Body of pancreas (tissue), 4 donors: ENCODE data around the gene SMIM36. TPM values are rescaled to one million over a fixed set of nuclear protein-coding genes. Genes with fewer than 3 reads are reported as not detected.

ENCODE experiments used
- ATAC-seq: fragments of 150-250 bp; one replicate; pipeline ENCODE4 v1.9.1; 2016
- DNase-seq, 4 donors: peaks; one replicate each; pipeline ENCODE4 v3.0.0-alpha.2; 2019
- H3K27ac ChIP-seq, 4 donors: fragments of 200-600 bp; sonication (generic); 1 replicate in 3 of 4; 2 replicates in 1 of 4; pipeline versions ENCODE4 v1.5.1 to v1.6.1; 2016 to 2019; ENCODE audit warnings: mild to moderate bottlenecking in 1 of 4, mixed read lengths in 1 of 4, moderate library complexity in 1 of 4
- H3K27me3 ChIP-seq, 2 donors: fragments of 200-600 bp; sonication (generic); one replicate each; pipeline ENCODE4 v1.6.0; 2016; ENCODE audit warnings: mild to moderate bottlenecking in 1 of 2
- H3K36me3 ChIP-seq, 2 donors: fragments of 200-600 bp; sonication (generic); replicated peaks in 1 of 2; 2 replicates each; pipeline ENCODE4 v1.5.1; 2016; ENCODE audit warnings: low read depth in 2 of 2; ENCODE audit not compliant: insufficient read depth in 1 of 2
- H3K4me1 ChIP-seq: fragments of 200-600 bp; sonication (generic); one replicate; pipeline ENCODE4 v1.6.0; 2016
- H3K4me3 ChIP-seq, 2 donors: fragments of 200-600 bp; sonication (generic); 1 replicate in 1 of 2; 2 replicates in 1 of 2; pipeline ENCODE4 v1.5.1; 2016 to 2019
- H3K9me3 ChIP-seq, 3 donors: fragments of 200-600 bp; sonication (generic); 1 replicate in 2 of 3; 2 replicates in 1 of 3; pipeline ENCODE4 v1.5.1; 2016
- CTCF ChIP-seq, 7 experiments: fragments of 450-650 bp in 4 of 7; fragments of 200-600 bp in 3 of 7; sonication (generic) in 3 of 7; IDR thresholded peaks; one replicate each; pipeline ENCODE4 v1.5.1; 2016 to 2019; ENCODE audit warnings: antibody characterized with exemption in 7 of 7
- POLR2A ChIP-seq, 3 donors: fragments of 450-650 bp; IDR thresholded peaks; one replicate each; pipeline ENCODE4 v1.6.1; 2016; ENCODE audit warnings: antibody characterized with exemption in 3 of 3, mild to moderate bottlenecking in 2 of 3
- WGBS, 2 donors: methylation state at CpG; one replicate each; pipeline ENCODE4 v1.1.5; 2017; 5-methylcytosine and 5-hydroxymethylcytosine counted together
- intact Hi-C: fragments of 100-400 bp; cut with DNase I; formaldehyde crosslinking; loops from one replicate; pipeline ENCODE4 v1.15.1; 2023
- total RNA-seq, 2 donors: library from RNA; depleted of rRNA; stranded (reverse); fragments of >200 nt; gene quantifications; one replicate each; pipeline ENCODE4 v1.1.0, GENCODE V29; 2016

The SMIM36 gene
- not detected for total RNA-seq

GRCh38 chr17:55510986-55511721 lies at the start of gene SMIM36:
SMIM36 (minus strand) TSS chr17:55511452.
- ATAC-seq: no peak

GRCh38 chr17:55555772-55556171 lies 44.5 kb upstream of the SMIM36 start:
- intact Hi-C loops: no loop called here
- Histone ChIP-seq H3K4me1 (no peaks in the 10 kb centered on the region), H3K9me3 (no peaks in the 10 kb centered on the region), H3K4me3 (no peak overlapping the region), H3K36me3 (no peaks in the 10 kb centered on the region), H3K27ac (no peak overlapping the region), H3K27me3 (no peaks in the 10 kb centered on the region)
- DNase-seq (no peak), ATAC-seq (no peak)
- TF ChIP-seq POLR2A (IDR thresholded peaks at IDR 0.05): no peak
- TF ChIP-seq CTCF (IDR thresholded peaks at IDR 0.05): no peak
- WGBS, 2 donors: 67 to 81% methylated on average over 6 to 8 of the region's 8 CpGs

More at GRCh38 chr17:55510986-55511721, at the start of gene SMIM36:
- no peak within 1 kb of the TSS for H3K27ac ChIP-seq
- no peak for DNase-seq
- no peaks in the 10 kb centered on the region for H3K27me3 ChIP-seq
- intact Hi-C loops: loop anchor here (10.0 kb wide), 1 partner anchor 146 kb away; no protein-coding TSS in a partner anchor
- H3K4me1 ChIP-seq: peaks cover 6% of the 10 kb centered on the region
- no peaks in the 10 kb centered on the region for H3K9me3 ChIP-seq
- no peak within 1 kb of the TSS for H3K4me3 ChIP-seq
- TF ChIP-seq POLR2A (IDR thresholded peaks at IDR 0.05) (no peak), CTCF (IDR thresholded peaks at IDR 0.05) (no peak)
- WGBS, 2 donors: 70 to 80% methylated on average over 18 of the region's 18 CpGs
- no peaks in the 10 kb centered on the region for H3K36me3 ChIP-seq

GRCh38 chr17:55549140-55549539 lies 37.9 kb upstream of the SMIM36 start:
- no peaks in the 10 kb centered on the region for H3K4me1 ChIP-seq
- intact Hi-C loops: no loop called here
- 31 to 36% methylated on average over 2 of the region's 2 CpGs for WGBS, 2 donors
- no peaks in the 10 kb centered on the region for H3K36me3 ChIP-seq
- H3K27me3 ChIP-seq: no peaks in the 10 kb centered on the region
- no peak for TF ChIP-seq POLR2A (IDR thresholded peaks at IDR 0.05)
- no peak for ATAC-seq
- no peak overlapping the region for H3K4me3 ChIP-seq
- no peak overlapping the region for H3K27ac ChIP-seq
- no peak for DNase-seq
- no peaks in the 10 kb centered on the region for H3K9me3 ChIP-seq

- H3K9me3 ChIP-seq: no peaks in the 10 kb centered on the region
- no peak overlapping the region for H3K27ac ChIP-seq
- TF ChIP-seq CTCF (IDR thresholded peaks at IDR 0.05) (no peak), POLR2A (IDR thresholded peaks at IDR 0.05) (no peak)
- H3K27me3 ChIP-seq: no peaks in the 10 kb centered on the region
- no peaks in the 10 kb centered on the region for H3K36me3 ChIP-seq
- WGBS, 2 donors: 80 to 93% methylated on average over 1 of the region's 1 CpG
- H3K4me3 ChIP-seq: no peak overlapping the region
- no peaks in the 10 kb centered on the region for H3K4me1 ChIP-seq
- ATAC-seq (no peak), DNase-seq (no peak)
- intact Hi-C loops: no loop called here
Observed at GRCh38 chr17:55546991-55547664, 35.9 kb upstream of the SMIM36 start.

- H3K4me3 ChIP-seq: no peak overlapping the region
- H3K4me1 ChIP-seq: no peaks in the 10 kb centered on the region
- no peak for DNase-seq
- H3K27ac ChIP-seq: no peak overlapping the region
- no peaks in the 10 kb centered on the region for H3K27me3 ChIP-seq
- no peaks in the 10 kb centered on the region for H3K9me3 ChIP-seq
- intact Hi-C loops: no loop called here
- TF ChIP-seq POLR2A (IDR thresholded peaks at IDR 0.05) (no peak), CTCF (IDR thresholded peaks at IDR 0.05) (no peak)
- no peak for ATAC-seq
- no peaks in the 10 kb centered on the region for H3K36me3 ChIP-seq
- WGBS, 2 donors: 72 to 100% methylated on average over 2 of the region's 2 CpGs
Observed at GRCh38 chr17:55546481-55546880, 35.2 kb upstream of the SMIM36 start.
